ENCODE measurements around the gene MIP.
"Not testable (repeated sequence)": the region's sequence is repeated elsewhere in the genome, so short reads cannot be mapped to it uniquely, and the experiment has no call there.

The MIP gene

GRCh38 chr12:56468216-56469006 lies 14.0 kb upstream of the MIP start, which contains the start of gene SPRYD4:
Gene SPRYD4 (plus strand): TSS chr12:56468578. CDS start chr12:56468592, 14 bp downstream.
- peak; percentile 89 for DNase-seq (ENCODE audit: low read depth)

GRCh38 chr12:56462565-56462964 lies 8.1 kb upstream of the MIP start:
- no peak for DNase-seq (ENCODE audit: low read depth)

GRCh38 chr12:56461235-56462159 lies 7.0 kb upstream of the MIP start:
- no peak for DNase-seq (ENCODE audit: low read depth)

- DNase-seq (ENCODE audit: low read depth): no peak
These were observed 3.4 kb upstream of the MIP start for GRCh38 chr12:56457817-56458216.

- no peak for DNase-seq (ENCODE audit: low read depth)
These were observed 3.3 kb downstream of the MIP start for GRCh38 chr12:56451147-56451546.

- no peak for DNase-seq (ENCODE audit: low read depth)
These were observed 4.2 kb downstream of the MIP start for GRCh38 chr12:56450241-56450640.

GRCh38 chr12:56449622-56449984 lies 4.9 kb downstream of the MIP start:
- no peak for DNase-seq (ENCODE audit: low read depth)

GRCh38 chr12:56448860-56449621 lies 5.4 kb downstream of the MIP start, which contains the start of gene TIMELESS:
Gene TIMELESS (minus strand): TSS chr12:56449426. CDS start chr12:56434170, 15,256 bp downstream.
- DNase-seq (ENCODE audit: low read depth): peak; percentile 70

GRCh38 chr12:56443208-56443607 lies 11.2 kb downstream of the MIP start:
- not testable (repeated sequence) for DNase-seq (ENCODE audit: low read depth)

GRCh38 chr12:56437430-56438176 lies 16.9 kb downstream of the MIP start:
- no peak for DNase-seq (ENCODE audit: low read depth)

- DNase-seq (ENCODE audit: low read depth): no peak
These were observed 19.6 kb downstream of the MIP start for GRCh38 chr12:56434828-56435227.

- DNase-seq (ENCODE audit: low read depth): no peak
These were observed 22.6 kb downstream of the MIP start for GRCh38 chr12:56431850-56432249.

GRCh38 chr12:56431288-56431687 lies 23.2 kb downstream of the MIP start:
- DNase-seq (ENCODE audit: low read depth): no peak

- no peak for DNase-seq (ENCODE audit: low read depth)
These were observed 28.5 kb downstream of the MIP start for GRCh38 chr12:56425940-56426438.

GRCh38 chr12:56425193-56425592 lies 29.3 kb downstream of the MIP start:
- DNase-seq (ENCODE audit: low read depth): no peak

GRCh38 chr12:56420411-56420810 lies 34.0 kb downstream of the MIP start:
- no peak for DNase-seq (ENCODE audit: low read depth)

GRCh38 chr12:56417739-56418138 lies 36.7 kb downstream of the MIP start:
- DNase-seq (ENCODE audit: low read depth): no peak

GRCh38 chr12:56414401-56414800 lies 40.1 kb downstream of the MIP start:
- DNase-seq (ENCODE audit: low read depth): no peak

GRCh38 chr12:56413392-56413791 lies 41.1 kb downstream of the MIP start:
- no peak for DNase-seq (ENCODE audit: low read depth)

GRCh38 chr12:56411781-56412639 lies 42.4 kb downstream of the MIP start:
- no peak for DNase-seq (ENCODE audit: low read depth)

All from stimulated activated CD8-positive, alpha-beta memory T cell treated with anti-CD3 and anti-CD28 coated beads, Interleukin-12 subunit alpha, Interleukin-12 subunit beta, amount 100 ng/mL, for 1 hour (primary cell).